Spleen (tissue), 3 donors: ENCODE data around the gene CSH1.
"Not testable (repeated sequence)": the region's sequence is repeated elsewhere in the genome, so short reads cannot be mapped to it uniquely, and the experiment has no call there.

Experiments used
- POLR2A ChIP-seq, 3 donors: fragments of 450-650 bp; IDR thresholded peaks; one replicate each; pipeline ENCODE4 v1.5.1; 2017; ENCODE audit warnings: antibody characterized with exemption in 3 of 3, mild to moderate bottlenecking in 1 of 3
- POLR2AphosphoS5 ChIP-seq, 3 donors: sonication (generic); formaldehyde crosslinking; IDR thresholded peaks; one replicate each; pipeline ENCODE4 v1.5.1; 2017; ENCODE audit warnings: antibody characterized with exemption in 3 of 3

GRCh38 chr17:63894821-63895220 lies 1.6 kb downstream of the CSH1 start:
- TF ChIP-seq POLR2A, POLR2AphosphoS5 (IDR thresholded peaks at IDR 0.05): not testable (repeated sequence)
